COLO668 (cell line): ENCODE data around the gene CDO1.

Source experiments
- DNase-seq: peaks from one replicate; lab custom pipeline; 2025; ENCODE audit not compliant: unreplicated experiment; lab: John Stamatoyannopoulos, UW

Gene CDO1

DNA sequence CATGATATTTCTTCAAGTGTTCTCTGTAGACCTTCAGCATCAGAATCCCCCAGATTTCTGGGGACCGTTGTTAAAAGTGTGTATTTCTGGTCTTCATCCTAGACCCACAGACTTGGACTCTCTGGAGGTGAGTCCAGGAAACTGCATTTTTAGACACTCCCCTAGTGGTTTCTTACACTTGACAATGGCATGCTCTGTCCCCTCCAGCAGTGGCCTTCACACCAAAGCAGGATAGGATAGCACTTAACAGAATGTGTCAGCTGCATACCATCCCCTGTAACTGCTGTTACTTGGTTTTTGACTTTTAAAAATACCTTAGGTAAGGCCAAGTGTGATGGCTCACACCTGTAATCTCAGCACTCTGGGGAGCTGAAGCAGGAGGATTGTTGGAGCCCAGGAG lies 20.8 kb downstream of the CDO1 start:
- DNase-seq = no peak

DNA sequence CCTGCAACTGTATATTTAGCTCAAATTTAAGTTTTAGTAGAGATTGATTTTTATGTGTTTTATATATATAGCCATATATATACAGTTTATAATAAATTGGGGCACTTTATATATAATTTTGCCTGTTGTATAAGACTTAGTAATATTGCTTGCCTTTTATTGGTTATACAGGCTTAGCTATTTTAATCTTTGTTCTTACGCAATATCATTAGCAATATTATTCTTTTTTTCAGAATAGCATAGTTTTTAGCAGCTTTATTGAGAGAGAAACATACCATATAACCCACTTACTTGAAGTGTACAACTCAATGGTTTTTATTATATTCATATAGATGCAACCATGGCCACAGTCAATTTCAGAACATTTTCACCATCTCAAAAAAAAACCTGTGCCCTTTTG lies 28.0 kb downstream of the CDO1 start:
- DNase-seq = no peak

DNA sequence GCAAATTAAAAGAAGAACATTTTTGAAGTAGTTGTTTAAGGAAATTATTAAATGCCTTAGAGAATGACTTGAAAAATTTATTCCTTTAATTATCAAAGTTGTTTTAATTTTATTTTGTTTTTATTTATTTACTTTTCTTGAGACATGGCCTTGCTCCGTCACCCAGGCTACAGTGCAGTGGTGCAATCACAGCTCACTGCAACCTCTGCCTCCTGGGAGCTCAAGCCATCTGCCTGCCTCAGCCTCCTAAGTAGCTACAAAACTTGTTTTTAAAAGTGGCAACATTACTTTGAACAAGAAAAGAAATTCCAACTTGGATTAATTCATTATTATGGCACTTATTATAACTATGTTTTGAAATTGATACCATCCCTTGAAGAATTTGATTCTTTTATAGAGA lies 29.0 kb downstream of the CDO1 start:
- no peak for DNase-seq

DNA sequence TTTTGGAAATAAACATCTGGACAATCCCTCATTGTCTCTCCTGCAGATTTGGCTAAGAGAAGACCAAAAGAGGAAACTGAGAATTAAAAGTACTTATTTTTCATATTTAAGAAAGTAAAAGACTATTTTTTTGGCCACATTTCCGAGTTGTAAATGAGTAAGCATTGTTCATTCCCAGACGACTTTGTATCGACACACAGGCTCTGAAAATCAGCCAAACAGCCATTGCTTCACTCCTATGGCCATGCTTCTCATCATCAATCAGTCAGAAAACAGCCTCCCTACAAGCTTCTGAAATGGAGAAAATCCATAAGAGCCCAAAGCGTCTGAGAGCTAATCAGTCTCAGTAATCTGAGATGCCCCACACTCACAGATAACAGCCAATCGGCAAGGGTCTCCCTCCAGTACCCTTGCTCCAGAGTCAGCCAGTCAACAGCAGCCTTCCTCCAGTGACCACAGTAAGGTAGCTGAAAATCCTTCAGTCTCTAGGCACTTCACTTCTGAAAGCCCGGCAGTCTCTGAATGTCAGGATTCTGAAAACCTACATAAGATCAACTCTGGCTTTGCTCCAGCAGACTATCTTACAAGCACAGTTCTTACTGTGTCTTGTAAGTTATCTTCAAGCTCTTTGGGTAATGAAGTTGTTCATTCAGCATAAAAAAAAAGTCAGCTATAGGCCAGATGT lies 30.9 kb downstream of the CDO1 start:
- DNase-seq = no peak

DNA sequence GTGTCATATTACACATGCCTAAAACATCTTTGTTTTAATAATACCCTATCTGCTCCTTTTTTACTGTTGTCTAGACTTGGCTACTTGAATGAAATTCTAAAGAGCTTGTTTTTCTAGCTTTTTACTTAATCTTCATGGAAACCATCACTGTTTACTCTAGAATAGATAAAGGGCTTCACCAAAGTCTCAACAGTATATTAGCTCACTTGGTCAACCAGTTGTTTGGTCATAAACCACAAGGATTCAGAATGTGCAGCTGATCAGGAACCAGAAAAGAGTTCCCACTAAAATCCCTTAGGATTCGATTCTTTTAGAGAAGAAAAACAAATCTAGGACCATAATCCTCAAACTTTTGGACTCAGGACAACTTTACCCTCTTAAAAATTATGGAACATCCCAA lies 38.0 kb downstream of the CDO1 start:
- DNase-seq = no peak

DNA sequence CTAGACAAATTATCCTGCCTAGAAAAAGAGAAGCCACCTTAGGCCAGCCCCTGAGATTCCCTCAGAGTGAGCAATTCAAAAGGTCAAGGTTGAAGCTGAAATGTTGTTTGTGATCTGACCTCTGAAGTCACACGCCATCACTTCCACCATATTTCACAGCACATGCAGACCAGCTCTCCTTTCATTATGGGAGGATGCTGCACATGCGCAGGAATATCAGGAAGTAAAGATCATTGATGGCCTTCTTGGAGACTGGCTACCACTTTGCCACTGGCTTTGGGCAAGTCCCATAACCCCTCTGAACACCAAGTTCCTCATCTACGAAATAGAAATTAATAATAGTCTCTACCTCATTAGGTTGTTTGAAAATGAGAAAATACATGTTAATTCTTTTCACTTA lies 39.5 kb downstream of the CDO1 start:
- DNase-seq = no peak

DNA sequence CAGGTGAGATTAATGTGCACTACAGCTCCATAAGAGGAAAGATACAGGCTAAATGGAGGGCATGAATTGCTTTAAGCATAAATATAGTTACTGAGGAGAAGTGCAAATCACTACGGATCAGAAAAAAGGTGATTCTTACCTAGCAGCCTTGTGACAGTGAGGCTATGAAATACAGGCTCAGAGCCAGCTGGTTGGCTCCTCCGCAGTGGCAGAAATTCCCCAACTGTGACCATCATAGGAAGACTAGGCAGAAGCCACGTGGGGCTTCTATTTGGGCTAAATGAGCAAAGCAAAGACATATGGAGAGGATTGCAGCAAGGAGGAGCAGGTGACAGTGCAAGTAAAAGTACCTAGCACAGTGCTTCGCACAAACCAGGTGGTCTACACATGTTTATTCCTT lies 40.5 kb downstream of the CDO1 start:
- no peak for DNase-seq

DNA sequence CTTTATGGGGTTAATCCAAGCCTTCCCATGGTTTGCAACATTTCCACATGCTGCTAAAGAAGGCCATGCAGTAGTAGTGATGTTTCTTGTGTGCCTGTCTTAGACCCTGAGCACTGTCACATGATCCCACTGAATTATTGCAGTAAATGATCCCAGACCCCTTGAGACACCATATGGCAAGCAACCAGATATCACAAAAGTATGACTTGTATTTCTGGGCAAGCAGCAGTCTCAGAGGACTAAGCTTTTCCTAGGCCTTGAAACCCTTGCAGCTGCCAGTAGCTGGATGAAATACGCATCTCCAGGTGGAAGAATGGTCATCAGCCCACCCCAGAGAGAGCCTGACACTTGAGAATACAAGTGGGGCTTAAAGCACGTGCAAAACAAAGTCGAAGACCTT lies 41.8 kb downstream of the CDO1 start:
- DNase-seq = no peak

DNA sequence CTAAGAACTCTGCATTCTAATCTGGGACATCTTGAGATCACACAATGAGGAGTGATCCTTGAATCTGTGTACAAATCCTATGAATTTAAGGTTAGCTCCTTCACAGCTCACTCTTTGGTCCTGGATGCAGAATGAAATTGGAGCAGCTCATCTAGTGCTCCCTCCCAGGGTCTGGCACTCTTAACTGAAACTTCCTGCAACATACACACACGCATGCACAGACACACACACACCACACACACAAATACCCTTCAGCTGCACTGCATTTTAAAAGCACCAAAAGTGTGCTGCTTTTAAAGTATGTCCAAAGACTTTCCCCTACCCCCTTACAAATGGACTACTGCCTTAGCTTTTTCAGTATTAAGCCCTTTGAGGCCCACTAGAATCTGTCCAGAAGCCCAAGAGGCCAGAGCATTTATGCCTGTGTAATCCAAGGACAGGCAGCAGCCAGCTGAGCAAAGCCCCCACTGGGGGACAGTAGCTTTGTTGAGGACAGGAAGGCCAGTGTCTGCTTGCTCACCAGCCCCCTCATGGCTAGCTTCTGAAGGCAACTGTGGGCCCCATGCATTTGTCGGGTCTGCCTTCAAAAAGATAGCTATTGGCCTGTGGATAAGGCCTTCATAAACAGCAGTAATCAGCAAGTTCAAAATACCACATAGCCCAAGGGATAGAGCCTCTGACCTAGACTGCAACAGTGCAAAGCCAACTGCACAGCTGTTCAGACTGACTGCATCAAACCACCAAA lies 43.6 kb downstream of the CDO1 start:
- no peak for DNase-seq

DNA sequence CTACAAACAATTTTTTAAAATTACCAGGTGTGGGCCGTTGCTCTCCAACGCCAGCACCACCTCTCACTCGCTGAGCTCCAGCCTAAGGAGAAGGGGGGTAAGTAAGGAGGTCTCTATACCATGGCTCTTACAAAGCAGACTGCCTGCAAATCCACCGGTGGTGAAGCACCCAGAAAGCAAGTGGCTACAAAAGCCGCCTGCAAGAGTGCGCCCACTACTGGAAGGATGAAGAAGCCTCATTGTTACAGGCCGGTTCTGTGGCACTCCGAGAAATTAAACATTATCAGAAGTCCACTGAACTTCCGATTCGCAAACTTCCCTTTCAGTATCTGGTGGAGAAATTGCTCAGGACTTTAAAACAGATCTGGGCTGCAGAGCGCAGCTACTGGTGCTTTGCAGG lies 46.0 kb downstream of the CDO1 start:
- DNase-seq = peak; percentile 6

DNA sequence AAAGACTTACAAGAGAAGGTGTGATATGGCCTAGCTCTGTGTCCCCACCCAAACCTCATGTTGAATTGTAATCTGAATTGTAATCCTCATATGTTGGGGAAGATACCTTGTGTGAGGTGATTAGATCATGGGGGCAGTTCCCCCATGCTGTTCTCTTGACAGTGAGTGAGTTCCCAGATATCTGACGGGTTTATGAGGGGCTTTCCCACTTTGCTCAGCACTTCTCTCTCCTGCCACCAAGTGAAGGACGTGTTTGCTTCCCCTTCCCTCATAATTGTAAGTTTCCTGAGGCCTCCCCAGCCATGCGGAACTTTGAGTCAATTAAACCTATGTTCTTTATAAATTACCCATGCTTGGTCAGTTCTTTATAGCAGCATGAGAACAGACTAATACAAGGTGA lies 49.0 kb downstream of the CDO1 start:
- no peak for DNase-seq

DNA sequence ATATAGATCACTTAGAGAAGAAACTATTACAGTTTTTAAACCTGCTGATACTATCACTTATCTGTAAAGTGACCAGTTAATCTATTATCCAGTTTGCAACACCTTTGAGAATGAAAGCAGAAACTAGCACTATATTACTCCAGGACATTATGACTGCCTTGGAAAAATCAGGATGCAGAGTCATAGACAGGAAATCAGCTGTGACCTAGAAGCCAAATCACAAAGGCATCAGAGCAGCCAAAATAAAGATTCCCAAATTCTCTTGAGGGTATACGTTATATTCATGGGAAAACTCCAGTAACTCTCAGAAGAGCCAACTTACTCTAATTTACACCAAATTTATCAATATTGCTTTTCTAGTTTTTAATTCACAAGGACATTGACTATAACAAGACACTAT lies 49.9 kb downstream of the CDO1 start:
- DNase-seq = no peak

DNA sequence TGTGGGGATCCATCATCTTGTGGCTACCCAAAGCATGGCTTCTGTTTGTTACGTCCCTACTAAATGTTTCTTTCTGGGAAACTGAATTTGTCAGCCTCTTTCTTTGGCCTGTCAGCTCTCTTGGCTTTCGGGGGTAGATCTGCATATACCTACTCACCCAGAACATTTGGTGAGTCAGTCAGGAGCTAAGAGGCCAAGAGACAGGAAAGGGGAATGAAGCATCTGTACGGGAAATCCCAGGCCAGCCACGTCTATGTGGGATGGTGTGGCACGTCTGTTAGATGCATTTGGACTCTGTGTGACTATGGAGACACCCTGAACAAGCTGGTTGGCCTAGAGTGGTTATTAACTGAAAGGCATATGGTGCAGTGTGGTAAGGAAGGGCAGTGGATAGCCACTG lies 58.1 kb downstream of the CDO1 start:
- DNase-seq = no peak

DNA sequence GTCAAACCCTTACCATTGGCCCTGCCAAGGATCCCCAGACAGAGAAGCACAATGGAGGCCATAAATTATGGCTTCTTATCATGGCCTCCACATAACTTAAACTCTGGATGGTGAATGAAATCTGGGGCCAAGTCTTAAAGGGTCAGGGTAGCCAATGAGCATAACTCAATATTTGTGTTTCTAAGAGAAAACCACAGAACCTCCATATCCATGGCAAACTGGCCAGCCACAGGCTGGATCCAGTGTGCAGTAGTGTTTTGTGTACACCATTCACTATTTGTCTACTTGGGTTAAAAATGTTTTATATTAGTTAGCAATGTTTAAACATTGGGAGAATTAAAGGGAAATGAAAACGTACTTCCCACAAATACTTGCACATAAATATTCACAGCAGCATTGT lies 60.8 kb downstream of the CDO1 start:
- no peak for DNase-seq
